HG03139 (cell line): ENCODE data around the gene TEAD4.

Experiments
- ATAC-seq: cut with Tn5 transposase; IDR thresholded peaks from one replicate; pipeline ENCODE4 v1.9.1; 2021; ENCODE audit not compliant: unreplicated experiment

TEAD4 gene

DNA sequence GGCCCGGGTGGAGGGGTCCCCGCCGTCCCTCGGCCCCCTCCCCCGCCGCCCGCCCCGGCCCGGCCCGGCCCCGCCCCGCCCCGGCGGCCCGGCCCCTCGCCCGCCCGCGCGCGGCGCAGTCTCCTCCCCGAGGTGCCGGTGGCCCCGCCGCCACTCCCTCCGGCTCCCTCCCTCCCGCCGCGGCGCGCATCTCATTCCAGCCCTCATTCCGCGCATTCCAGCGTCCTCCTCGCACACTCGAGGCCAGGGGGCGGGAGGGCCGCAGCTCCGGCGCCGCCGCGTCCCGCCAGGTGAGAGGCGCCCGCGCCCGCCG lies at the start of gene TEAD4:
Gene TEAD4, plus strand, starts transcription at position 206 of the 313 bp plus-strand sequence.
- ATAC-seq: no peak

DNA sequence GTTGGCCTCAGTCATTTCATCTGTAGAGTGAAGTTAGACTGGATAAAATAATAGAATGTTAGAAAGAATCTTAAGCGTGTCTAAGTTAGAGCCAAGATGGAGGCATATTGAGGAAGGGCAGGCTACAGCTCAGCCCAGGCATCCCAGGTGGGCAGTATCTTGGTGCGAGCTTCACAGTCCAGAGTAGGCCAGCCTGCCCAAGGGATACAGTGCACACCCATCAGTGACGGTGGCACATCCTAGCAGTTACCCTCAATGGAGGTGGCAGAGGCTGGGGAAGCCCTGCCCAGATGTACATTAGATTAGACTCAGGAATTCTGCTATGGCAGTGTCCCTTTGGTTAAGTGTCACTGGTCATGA lies 47.0 kb upstream of the TEAD4 start:
- no peak for ATAC-seq

DNA sequence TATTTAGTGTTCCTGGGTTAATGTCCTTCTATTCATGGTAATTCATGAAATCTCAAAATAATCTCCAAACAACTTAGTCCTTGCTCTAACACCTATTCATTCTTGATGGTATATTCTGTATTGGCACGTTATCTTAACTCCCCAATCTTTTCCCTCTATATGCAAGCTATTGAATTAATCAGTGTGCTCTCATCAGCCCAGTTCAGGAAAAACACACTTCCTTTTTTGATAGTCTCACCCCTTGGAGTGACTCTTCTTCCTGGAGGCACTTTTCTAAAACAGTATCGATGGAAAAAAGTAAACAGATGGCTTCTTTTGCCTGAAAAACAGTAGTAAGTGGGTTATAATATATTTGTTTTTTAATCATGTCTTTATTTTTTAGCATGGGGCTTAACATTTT lies 39.9 kb upstream of the TEAD4 start:
- no peak for ATAC-seq

DNA sequence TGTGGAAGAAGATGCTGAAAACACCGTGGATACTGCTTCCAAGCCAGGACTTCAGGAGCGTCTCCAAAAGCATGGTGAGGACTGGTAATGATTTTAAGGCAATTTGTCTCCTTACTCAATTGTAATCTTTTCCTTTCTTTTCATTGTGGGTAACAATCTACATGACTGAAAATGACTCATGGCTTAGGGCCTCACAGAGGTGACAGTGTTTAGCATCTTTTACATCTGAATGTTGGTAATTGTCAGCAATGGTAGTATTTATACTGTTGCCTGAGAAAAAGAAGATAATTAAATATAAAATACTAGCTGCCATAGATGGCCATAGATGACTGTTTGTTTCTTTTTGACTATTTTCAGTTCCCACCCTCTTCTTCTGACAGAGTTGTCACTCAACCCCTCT lies 36.9 kb upstream of the TEAD4 start:
- no peak for ATAC-seq

DNA sequence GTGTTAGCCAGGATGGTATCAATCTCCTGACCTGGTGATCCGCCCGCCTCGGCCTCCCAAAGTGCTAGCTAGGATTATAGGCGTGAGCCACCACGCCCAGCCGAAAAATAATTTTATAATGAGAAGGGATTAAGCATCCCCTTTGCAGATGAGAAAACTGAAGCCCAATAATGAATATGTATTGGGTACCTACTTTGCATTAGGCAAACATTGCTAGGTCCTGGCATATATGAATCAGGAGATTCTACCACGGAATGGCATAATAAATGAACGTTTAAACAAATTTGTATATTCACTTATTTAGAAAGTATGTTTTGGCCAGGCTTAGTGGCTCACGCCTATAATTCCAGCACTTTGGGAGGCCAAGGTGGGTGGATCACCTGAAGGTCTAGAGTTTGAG lies 36.1 kb upstream of the TEAD4 start:
- no peak for ATAC-seq

- ATAC-seq: no peak
Observed at GRCh38 chr12:2924019-2924418, 35.2 kb upstream of the TEAD4 start.

DNA sequence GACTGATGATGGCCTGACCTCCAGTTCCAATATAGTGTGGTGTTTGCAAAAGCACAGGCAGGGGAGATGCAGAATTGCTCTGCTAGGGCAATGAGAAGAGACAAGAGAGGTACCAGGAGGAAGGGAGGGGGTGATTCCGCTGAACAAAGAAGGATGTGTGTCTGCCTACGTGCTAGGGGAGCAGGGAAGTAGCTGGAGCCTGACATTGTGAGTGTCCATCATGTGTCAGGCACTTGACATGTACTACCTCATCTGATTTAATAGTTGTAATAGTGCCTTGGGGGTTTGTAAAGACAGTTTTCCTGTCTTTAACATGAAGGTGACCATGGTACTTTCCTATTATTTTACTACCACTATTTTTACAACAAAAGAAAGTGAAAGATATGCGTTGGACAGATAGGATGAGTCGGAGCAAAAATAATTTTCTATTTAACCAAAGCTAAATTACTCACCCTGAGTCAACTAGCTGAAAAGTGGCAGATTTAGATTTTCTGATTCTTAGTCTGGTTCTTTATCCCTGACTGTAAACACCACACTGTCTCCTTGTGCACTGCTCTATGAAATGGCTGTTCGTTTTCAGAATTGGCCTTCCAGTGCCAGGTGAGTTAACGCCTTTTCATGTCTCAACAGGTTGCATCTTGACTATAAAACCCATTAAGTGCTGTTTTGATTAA lies 33.7 kb upstream of the TEAD4 start:
- no peak for ATAC-seq

DNA sequence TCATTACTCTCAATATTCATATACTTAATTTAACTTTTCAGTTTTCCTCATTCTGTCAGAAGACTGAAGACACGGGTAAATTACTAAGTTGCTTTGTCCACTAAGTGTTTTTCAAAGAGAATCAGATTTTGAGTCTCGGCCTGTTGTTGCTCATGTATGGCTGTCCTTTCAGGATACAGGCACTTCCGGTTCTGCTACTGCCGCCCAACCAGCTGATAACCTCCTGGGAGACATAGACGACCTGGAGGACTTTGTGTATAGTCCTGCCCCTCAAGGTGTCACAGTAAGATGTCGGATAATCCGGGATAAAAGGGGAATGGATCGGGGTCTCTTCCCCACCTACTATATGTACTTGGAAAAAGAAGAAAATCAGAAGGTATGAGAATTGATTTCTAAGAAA lies 28.3 kb upstream of the TEAD4 start:
- ATAC-seq: no peak

GRCh38 chr12:2933586-2933985 lies 25.6 kb upstream of the TEAD4 start:
- no peak for ATAC-seq

DNA sequence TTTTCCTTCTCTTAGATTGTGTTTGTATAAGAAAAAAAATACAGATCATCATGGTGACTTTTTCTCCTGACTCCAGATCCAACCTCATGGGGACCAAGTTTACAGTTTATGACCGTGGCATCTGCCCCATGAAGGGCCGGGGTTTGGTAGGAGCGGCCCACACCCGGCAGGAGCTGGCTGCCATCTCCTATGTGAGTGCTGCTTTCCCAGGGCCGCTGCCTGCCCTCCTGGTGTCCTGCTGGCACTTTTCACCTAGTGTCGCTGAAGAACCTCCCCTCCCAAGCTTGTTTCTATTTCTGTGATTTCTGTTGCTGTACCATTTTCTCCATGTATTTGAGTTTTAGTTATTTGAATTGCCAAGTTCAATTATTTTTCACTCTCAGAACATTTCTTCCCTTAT lies 24.8 kb upstream of the TEAD4 start:
- no peak for ATAC-seq

DNA sequence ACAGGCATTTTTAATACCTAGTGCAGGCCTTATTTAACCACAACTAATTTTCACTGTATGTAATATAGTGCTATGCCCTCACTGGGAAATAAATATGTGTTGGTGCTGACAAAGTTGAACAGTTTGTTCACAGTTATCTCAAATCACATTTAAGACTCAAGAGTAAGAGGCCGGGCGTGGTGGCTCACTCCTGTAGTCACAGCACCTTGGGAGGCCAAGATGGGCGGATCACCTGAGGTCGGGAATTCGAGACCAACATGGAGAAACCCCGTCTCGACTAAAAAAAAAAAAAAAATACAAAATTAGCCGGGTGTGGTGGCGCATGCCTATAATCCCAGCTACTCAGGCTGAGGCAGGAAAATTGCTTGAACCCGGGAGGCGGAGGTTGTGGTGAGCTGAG lies 22.9 kb upstream of the TEAD4 start:
- no peak for ATAC-seq

GRCh38 chr12:2937500-2937899 lies 21.7 kb upstream of the TEAD4 start:
- no peak for ATAC-seq

GRCh38 chr12:2939191-2939590 lies 20.0 kb upstream of the TEAD4 start:
- no peak for ATAC-seq

DNA sequence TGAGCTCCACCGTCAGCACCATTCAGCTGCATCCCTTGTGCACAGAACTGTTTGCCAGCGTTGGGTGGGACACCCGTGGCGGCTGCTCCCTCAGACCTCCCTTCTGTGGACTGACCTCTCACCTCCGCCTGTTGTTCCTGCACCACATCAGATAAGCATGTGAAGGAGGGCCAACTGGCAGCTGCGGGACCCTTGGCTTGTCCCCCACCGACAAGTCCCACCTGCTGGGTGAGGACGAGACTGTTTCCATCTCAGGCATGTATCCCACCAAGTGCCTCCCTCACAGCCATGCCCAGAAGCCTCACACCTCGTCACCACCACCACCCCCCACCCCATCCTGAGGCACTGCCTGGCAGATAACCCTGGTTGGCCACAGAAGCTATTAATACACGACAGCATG lies 18.6 kb upstream of the TEAD4 start:
- ATAC-seq: no peak

DNA sequence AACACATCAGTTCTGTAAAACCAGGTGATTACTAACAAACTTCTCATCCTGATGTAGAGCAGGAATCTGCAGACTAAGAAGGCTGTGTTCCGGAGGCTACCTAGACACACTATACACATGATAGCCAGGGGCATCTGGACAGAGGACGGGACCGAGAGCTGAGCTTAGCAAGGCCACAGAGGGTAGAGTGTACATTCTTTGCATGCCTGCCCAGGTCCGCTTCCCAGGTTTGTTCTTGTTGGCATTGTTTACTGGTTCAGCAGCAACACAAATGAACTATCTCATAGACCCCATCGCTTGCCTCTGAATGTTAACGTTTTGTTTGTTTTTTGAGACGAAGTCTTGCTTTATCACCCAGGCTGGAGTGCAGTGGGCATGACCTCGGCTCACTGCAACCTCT lies 17.7 kb upstream of the TEAD4 start:
- ATAC-seq: no peak

DNA sequence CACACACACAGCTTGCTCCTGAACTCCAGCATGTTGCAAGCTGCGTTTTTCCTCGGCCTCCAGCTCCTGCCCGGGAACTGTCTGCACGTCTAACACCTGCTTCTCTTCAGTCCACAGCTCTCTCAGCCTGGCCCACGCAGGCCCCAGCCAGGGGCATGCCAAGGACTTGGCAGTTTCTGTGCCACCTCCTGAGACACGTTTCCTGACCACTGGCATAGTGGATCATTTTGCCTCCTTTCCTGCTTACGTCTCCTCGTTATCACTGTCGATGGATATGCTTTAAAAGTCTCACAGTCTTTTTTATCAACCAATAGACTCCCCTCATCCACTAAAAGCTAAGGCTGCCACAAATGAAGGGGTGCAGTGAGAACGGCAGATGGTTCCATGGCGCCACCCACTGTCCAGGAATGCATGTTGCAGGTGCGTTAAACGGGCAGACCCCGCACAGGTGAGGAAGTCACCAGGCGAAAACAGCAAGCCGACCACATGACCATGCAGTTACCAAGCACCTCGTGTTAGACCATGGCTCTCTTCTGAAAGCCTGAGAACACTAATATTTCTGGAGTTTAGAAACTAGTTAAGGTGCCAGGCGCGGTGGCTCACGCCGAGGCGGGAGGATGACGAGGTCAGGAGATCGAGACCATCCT lies 14.7 kb upstream of the TEAD4 start:
- ATAC-seq: no peak

DNA sequence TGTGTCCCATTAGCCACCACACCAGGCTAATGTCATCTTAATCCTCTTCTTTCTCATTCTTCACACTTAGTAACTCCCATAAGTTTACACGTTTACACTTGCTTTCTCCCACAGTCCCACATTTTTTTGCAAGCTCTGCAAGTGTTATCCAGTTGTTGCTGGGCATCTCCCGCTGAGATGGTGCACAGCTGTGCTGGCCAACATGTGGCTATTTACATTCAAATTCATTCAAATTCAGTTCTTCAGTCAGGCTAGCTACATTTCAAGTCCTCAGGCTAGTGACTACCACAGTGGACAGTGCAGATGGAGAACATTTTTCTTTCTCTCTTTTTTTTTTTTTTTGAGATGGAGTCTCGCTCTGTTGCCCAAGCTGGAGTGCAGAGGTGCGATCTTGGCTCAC lies 9.8 kb upstream of the TEAD4 start:
- no peak for ATAC-seq

DNA sequence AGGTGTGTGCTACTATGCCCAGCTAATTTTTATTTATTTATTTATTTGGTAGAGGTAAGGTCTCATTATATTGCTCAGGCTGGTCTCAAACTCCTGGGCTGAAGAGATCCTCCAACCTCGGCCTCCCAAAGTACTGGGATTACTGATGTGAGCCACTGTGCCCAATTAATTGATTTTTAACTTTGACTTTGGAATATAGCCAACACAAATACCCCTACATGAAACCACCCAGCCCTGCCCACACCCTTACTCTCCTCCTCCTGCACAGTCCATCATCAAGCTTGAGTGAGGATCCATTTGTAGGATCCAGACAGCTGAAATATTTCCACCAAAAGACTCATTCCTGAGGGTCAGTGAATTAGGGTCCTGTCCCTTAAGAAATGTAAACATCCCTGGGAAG lies 3.3 kb upstream of the TEAD4 start:
- no peak for ATAC-seq

- ATAC-seq: no peak
Observed at GRCh38 chr12:2957816-2958431, 1.3 kb upstream of the TEAD4 start.

DNA sequence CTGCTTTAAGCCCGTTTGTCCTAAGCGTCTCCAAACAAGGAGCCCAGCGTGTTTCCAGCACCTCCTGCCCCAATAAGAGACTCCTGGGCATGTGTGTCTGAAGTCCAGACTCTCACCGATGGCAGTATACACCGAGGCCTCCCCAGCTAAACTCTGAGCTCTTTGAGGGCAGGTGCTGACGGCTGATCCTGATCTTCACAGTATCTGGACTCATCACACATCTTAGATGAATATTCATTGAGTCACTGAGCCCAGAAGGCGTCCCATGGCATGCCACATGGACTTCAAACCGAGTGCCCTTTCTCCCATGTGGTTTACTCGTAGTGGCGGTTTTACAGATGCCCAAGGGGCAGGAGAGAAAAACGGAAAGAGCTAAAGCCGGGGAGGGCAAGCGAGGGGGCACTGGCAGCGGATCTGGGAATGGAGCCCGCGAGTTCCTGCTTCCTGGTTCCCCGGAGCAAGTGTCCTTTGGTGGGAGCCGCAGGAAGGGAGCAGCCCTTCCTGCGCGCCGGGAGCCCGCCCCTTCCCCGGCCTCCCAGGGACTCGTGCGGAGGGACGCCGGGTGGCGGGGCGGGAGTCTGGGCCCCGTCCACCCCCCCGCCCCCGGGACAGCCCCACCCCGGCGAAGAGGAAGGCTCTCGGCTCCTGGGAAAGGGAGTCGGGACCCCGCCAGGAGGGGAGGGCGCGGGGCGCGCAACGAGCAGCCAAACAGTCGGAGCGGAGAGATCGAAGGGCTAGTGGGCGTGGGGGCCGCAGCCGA lies 585 bp upstream of the TEAD4 start:
- ATAC-seq: no peak

DNA sequence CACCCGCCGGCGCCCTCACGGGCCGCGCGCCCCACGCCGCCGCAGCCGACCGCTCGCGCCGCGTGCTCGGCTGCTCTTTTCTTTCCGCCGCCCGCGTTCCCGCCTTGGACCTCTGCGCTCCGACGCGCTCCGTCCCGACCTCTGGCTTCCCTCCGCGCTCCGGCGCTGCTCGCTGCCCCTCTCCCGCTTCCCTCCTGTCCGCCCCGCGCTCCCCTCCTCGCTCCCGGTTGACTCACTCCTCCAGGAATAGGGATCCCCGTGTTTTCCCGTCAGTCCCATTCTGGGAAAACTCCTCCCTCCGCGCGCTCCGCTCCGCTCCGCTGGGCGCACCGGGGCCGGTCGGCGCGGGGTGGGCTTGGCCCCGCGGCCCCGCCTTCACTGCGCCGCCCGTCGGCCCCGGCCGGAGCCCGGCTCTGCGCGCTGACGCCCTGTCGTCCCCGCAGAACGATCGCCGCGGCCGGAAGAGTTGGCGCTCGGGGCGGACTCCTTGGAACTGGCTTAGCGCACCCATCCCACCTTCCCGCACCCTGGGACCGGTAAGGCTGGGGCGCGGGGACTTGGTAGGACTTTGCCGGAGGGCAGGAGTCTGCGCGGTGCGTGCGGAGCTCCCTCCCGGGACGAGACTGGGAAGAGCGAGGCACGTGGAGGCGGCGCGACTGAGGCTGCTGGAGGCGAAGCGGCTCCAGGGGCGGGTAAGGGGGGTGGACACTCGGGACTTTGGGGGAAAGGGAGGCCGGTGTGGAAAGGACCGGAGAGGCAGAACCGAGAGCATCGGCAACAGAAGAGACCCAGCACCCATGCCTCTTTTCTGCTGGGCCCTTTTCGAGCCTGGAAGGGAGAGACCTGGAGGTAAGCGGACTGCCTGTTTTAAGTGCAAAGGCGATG lies 550 bp downstream of the TEAD4 start:
- ATAC-seq: no peak
